ENCODE measurements around the gene EN1. TPM values are rescaled to one million over a fixed set of nuclear protein-coding genes. Genes with fewer than 3 reads are reported as not detected.

EN1 gene
- total RNA-seq, 1 experiment from 2014 or later = 0.27 TPM

Other genes starting within 250 kb of the EN1 start
- gene MARCO, start 94.5 kb upstream of the EN1 start, total RNA-seq (2014; rRNA removed; shearing (Covaris generic)) = not detected in 2 replicates

Measured in M059J (cell line).